ENCODE measurements around the gene MAPK8IP1.

DNA sequence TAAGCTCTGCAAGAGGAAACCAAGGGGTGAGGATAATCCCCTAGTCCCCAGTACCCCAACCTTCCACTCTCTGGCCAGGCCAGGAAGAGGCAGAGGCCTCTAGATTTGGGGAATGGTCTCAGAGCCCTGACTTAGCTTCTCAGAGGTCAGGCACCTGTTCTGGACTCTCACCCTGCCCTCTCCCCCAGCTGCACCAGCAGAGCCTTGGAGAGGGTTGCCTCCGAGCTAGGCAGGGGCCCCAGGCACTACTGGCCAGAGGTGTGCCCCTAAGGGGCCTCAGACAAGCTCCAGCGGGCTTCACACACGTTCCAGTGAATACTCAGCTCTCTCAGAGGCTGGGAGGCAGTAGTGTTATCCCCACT lies 13.6 kb downstream of the MAPK8IP1 start:
- TF ChIP-seq, protein P1, sequence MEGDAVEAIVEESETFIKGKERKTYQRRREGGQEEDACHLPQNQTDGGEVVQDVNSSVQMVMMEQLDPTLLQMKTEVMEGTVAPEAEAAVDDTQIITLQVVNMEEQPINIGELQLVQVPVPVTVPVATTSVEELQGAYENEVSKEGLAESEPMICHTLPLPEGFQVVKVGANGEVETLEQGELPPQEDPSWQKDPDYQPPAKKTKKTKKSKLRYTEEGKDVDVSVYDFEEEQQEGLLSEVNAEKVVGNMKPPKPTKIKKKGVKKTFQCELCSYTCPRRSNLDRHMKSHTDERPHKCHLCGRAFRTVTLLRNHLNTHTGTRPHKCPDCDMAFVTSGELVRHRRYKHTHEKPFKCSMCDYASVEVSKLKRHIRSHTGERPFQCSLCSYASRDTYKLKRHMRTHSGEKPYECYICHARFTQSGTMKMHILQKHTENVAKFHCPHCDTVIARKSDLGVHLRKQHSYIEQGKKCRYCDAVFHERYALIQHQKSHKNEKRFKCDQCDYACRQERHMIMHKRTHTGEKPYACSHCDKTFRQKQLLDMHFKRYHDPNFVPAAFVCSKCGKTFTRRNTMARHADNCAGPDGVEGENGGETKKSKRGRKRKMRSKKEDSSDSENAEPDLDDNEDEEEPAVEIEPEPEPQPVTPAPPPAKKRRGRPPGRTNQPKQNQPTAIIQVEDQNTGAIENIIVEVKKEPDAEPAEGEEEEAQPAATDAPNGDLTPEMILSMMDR (IDR thresholded peaks at IDR 0.05): no peak
- TF ChIP-seq POLR2A (IDR thresholded peaks at IDR 0.05): no peak

Data from thyroid gland (tissue), 4 donors.